Endothelial cell (in vitro differentiated cells): ENCODE results near the gene GRAMD4. TPM values are rescaled to one million over a fixed set of nuclear protein-coding genes. Genes with fewer than 3 reads are reported as not detected.

ENCODE experiments used
- DNase-seq: peaks from one replicate; pipeline ENCODE4 v3.0.0; 2021; ENCODE audit warnings: low spot score
- H3K27ac Mint-ChIP-seq: one replicate; pipeline ENCODE4 v1.8.0; 2021; ENCODE audit warnings: mixed read lengths, inconsistent platforms; ENCODE audit not compliant: unreplicated experiment
- H3K27me3 Mint-ChIP-seq: one replicate; pipeline ENCODE4 v1.8.0; 2021; ENCODE audit warnings: mild to moderate bottlenecking, moderate library complexity, mixed read lengths, inconsistent platforms; ENCODE audit not compliant: unreplicated experiment
- H3K36me3 Mint-ChIP-seq: one replicate; pipeline ENCODE4 v1.8.0; 2021; ENCODE audit warnings: mild to moderate bottlenecking, low read depth, mixed read lengths, inconsistent platforms; ENCODE audit not compliant: unreplicated experiment
- H3K4me1 Mint-ChIP-seq: one replicate; pipeline ENCODE4 v1.8.0; 2021; ENCODE audit warnings: mild to moderate bottlenecking, mixed read lengths, inconsistent platforms; ENCODE audit not compliant: unreplicated experiment
- H3K4me3 Mint-ChIP-seq: one replicate; pipeline ENCODE4 v1.8.0; 2021; ENCODE audit warnings: mild to moderate bottlenecking, mixed read lengths, inconsistent platforms; ENCODE audit not compliant: unreplicated experiment
- H3K9me3 Mint-ChIP-seq: one replicate; pipeline ENCODE4 v1.8.0; 2021; ENCODE audit warnings: mixed read lengths, inconsistent platforms; ENCODE audit not compliant: unreplicated experiment
- CTCF ChIP-seq: fragments of 200-600 bp; sonication (generic); IDR thresholded peaks from one replicate; pipeline ENCODE4 v1.5.0; 2021; ENCODE audit warnings: antibody characterized with exemption; ENCODE audit not compliant: unreplicated experiment
- total RNA-seq: library from RNA; stranded (reverse); fragmentation: NEBNext Ultra II Directional; extraction: Animal tissue kit (Norgen Biotek cat#: 25700); gene quantifications from one replicate; pipeline ENCODE4 v1.2.1, GENCODE V29; 2021; ENCODE audit not compliant: unreplicated experiment

The GRAMD4 gene
- total RNA-seq, 1 donor from 2014 or later: 42.7 TPM

DNA sequence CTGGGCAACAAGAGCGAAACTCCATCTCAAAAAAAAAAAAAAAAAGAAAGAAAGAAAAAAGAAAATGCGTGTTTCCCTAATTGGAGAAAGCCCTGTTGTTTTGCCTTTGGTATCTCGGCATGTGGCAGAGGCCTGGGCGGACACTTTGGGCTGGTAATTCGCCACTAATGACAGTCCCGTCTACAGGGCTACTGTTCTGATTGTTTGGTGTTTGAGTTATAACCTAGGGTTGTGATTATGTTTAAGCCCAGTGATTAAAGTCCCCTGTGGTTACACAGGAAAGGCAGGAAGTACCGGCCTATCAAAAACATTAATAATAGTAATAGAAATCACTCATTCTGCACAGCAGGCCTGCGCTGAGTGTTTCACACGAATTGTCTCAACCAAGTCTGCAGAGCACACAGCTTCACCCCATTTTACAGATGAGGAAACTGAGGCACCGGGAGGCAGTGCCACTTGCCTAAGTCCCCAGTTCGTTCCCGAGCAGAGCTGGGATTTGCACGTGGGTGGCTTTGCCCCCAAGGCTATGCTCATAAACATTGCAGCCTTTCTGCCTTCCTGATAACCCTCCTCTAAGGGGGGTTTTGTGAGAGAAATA, 39.1 kb upstream of the GRAMD4 start:
- peaks cover 6% of the 10 kb centered on the region for H3K27me3 Mint-ChIP-seq
- H3K27ac Mint-ChIP-seq: no peak overlapping the region
- no peak overlapping the region for H3K4me3 Mint-ChIP-seq
- no peak for DNase-seq
- TF ChIP-seq CTCF: no peak
- H3K36me3 Mint-ChIP-seq: no peaks in the 10 kb centered on the region
- H3K4me1 Mint-ChIP-seq: peaks cover 8% of the 10 kb centered on the region
- no peaks in the 10 kb centered on the region for H3K9me3 Mint-ChIP-seq

- no peak for DNase-seq
- Mint-ChIP-seq H3K4me3 (no peak overlapping the region), H3K4me1 (peaks cover 5% of the 10 kb centered on the region), H3K27me3 (peaks cover 6% of the 10 kb centered on the region), H3K9me3 (no peaks in the 10 kb centered on the region), H3K27ac (no peak overlapping the region), H3K36me3 (no peaks in the 10 kb centered on the region)
- no peak for TF ChIP-seq CTCF
These were observed 38.5 kb upstream of the GRAMD4 start for GRCh38 chr22:46581538-46582244.

GRCh38 chr22:46582281-46582933, 37.8 kb upstream of the GRAMD4 start:
- DNase-seq: no peak
- Mint-ChIP-seq H3K27me3 (peaks cover 7% of the 10 kb centered on the region), H3K9me3 (no peaks in the 10 kb centered on the region), H3K27ac (peak overlapping the region; percentile 42), H3K36me3 (no peaks in the 10 kb centered on the region), H3K4me3 (no peak overlapping the region), H3K4me1 (peaks cover 5% of the 10 kb centered on the region)
- TF ChIP-seq CTCF: no peak

DNA sequence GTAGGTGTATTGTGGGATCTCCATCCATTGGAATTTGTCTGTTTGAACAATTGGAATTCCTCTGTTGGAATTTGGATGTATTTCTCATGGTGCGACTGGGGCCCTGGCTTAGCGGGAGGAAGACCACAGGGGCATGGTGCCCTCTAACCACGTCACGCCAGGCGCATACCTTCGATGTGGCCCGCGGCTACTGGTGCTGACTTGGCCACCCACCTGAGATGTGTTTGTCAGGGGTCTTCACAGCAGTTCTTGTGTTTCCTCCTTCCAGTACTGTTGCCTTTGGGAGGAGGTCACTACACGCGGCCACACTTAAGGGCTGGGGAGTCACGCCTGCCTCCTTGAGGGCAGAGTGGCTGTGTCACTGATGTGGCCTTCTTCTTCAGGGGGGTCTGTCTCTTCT, 36.6 kb upstream of the GRAMD4 start:
- H3K9me3 Mint-ChIP-seq: no peaks in the 10 kb centered on the region
- TF ChIP-seq CTCF: no peak
- peaks cover 5% of the 10 kb centered on the region for H3K4me1 Mint-ChIP-seq
- DNase-seq: no peak
- peaks cover 7% of the 10 kb centered on the region for H3K27me3 Mint-ChIP-seq
- no peak overlapping the region for H3K4me3 Mint-ChIP-seq
- no peaks in the 10 kb centered on the region for H3K36me3 Mint-ChIP-seq
- H3K27ac Mint-ChIP-seq: no peak overlapping the region
